GM13977 (cell line): ENCODE results near the gene DOLPP1.

Experiments used
- DNase-seq: peaks from one replicate; pipeline ENCODE4 v3.0.0; 2012; ENCODE audit warnings: low spot score
- CTCF ChIP-seq: IDR thresholded peaks from 2 replicates; pipeline ENCODE4 v1.5.1; 2012; ENCODE audit warnings: mild to moderate bottlenecking, control low read depth; ENCODE audit not compliant: insufficient read depth; ENCODE audit errors: extremely low read depth, missing control alignments
- in situ Hi-C: fragments of 300-500 bp; cut with MboI; formaldehyde crosslinking; loops from one replicate; pipeline ENCODE4 v1.12.0; 2022; ENCODE audit warnings: low sequenced_read_pairs, low pct_unique_long_range_greater_than_20kb, mixed read lengths, inconsistent platforms; ENCODE audit not compliant: unreplicated experiment

Gene DOLPP1

GRCh38 chr9:129138144-129138462 is 57.2 kb downstream of the DOLPP1 start:
- no peak for DNase-seq
- no peak for TF ChIP-seq CTCF
- in situ Hi-C loops: loop anchor here (10.0 to 25.0 kb wide), 2 partner anchors 477 to 649 kb away; no protein-coding TSS in a partner anchor

- in situ Hi-C loops: loop anchor here (10.0 to 25.0 kb wide), 2 partner anchors 476 to 649 kb away; no protein-coding TSS in a partner anchor
- DNase-seq: no peak
- TF ChIP-seq CTCF: no peak
Observed at GRCh38 chr9:129138476-129139232, 57.7 kb downstream of the DOLPP1 start.

- DNase-seq: peak; percentile 79
- peak; percentile 77 for TF ChIP-seq CTCF
- in situ Hi-C loops: loop anchor here (10.0 to 25.0 kb wide), 2 partner anchors 475 to 648 kb away; no protein-coding TSS in a partner anchor
Observed at GRCh38 chr9:129139233-129139992, 58.5 kb downstream of the DOLPP1 start.

- in situ Hi-C loops: loop anchor here (10.0 to 25.0 kb wide), 2 partner anchors 475 to 647 kb away; no protein-coding TSS in a partner anchor
- no peak for TF ChIP-seq CTCF
- peak; percentile 90 for DNase-seq
Observed at GRCh38 chr9:129139993-129140396, 59.1 kb downstream of the DOLPP1 start.
